ENCODE results near the gene LEKR1. TPM values are rescaled to one million over a fixed set of nuclear protein-coding genes. Genes with fewer than 3 reads are reported as not detected.
"Not testable (repeated sequence)": the region's sequence is repeated elsewhere in the genome, so short reads cannot be mapped to it uniquely, and the experiment has no call there.

The LEKR1 gene
- total RNA-seq, 1 donor from 2014 or later, result 0.52 TPM

GRCh38 chr3:156963096-156963495 is 136.9 kb downstream of the LEKR1 start:
- Histone ChIP-seq H3K4me3 (ENCODE audit: low read length in 3 of 3) (no peak overlapping the region), H3K9ac (ENCODE audit: low read depth in 1 of 3, low read length in 3 of 3) (no peak overlapping the region), H3K9me3 (ENCODE audit: control insufficient read depth in 3 of 3, low read length in 3 of 3) (no peaks in the 10 kb centered on the region), H3K27me3 (ENCODE audit: control insufficient read depth in 3 of 3, insufficient read depth in 3 of 3, low read length in 3 of 3) (no peaks in the 10 kb centered on the region), H3K27ac (ENCODE audit: low read depth, low read length) (no peak overlapping the region), H3K4me1 (ENCODE audit: control insufficient read depth in 3 of 3, insufficient read depth in 3 of 3, low read length in 3 of 3) (no peaks in the 10 kb centered on the region), H3K36me3 (ENCODE audit: control insufficient read depth in 3 of 3, insufficient read depth in 3 of 3, low read length in 3 of 3) (no peaks in the 10 kb centered on the region)

GRCh38 chr3:156964577-156964976 is 138.4 kb downstream of the LEKR1 start:
- H3K27ac ChIP-seq (ENCODE audit: low read depth, low read length), result no peak overlapping the region
- no peak overlapping the region for H3K4me3 ChIP-seq (ENCODE audit: low read length in 3 of 3)
- H3K27me3 ChIP-seq (ENCODE audit: control insufficient read depth in 3 of 3, insufficient read depth in 3 of 3, low read length in 3 of 3), result no peaks in the 10 kb centered on the region
- no peak overlapping the region for H3K9ac ChIP-seq (ENCODE audit: low read depth in 1 of 3, low read length in 3 of 3)
- no peaks in the 10 kb centered on the region for H3K36me3 ChIP-seq (ENCODE audit: control insufficient read depth in 3 of 3, insufficient read depth in 3 of 3, low read length in 3 of 3)
- H3K9me3 ChIP-seq (ENCODE audit: control insufficient read depth in 3 of 3, low read length in 3 of 3), result no peaks in the 10 kb centered on the region
- H3K4me1 ChIP-seq (ENCODE audit: control insufficient read depth in 3 of 3, insufficient read depth in 3 of 3, low read length in 3 of 3), result no peaks in the 10 kb centered on the region

DNA sequence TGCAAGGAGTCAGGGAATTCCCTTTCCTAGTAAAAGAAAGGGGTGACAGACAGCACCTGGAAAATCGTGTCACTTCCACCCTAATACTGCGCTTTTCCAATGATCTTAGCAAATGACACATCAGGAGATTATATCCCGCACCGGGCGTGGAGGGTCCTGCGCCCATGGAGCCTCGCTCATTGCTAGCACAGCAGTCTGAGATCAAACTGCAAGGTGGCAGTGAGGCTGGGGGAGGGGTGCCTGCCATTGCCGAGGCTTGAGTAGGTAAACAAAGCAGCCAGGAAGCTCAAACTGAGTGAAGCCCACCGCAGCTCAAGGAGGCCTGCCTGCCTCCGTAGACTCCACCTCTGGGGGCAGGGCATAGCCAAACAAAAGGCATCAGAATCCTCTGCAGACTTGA is 140.2 kb downstream of the LEKR1 start:
- not testable (repeated sequence) for H3K9ac ChIP-seq (ENCODE audit: low read depth in 1 of 3, low read length in 3 of 3); H3K27me3 ChIP-seq (ENCODE audit: control insufficient read depth in 3 of 3, insufficient read depth in 3 of 3, low read length in 3 of 3)

DNA sequence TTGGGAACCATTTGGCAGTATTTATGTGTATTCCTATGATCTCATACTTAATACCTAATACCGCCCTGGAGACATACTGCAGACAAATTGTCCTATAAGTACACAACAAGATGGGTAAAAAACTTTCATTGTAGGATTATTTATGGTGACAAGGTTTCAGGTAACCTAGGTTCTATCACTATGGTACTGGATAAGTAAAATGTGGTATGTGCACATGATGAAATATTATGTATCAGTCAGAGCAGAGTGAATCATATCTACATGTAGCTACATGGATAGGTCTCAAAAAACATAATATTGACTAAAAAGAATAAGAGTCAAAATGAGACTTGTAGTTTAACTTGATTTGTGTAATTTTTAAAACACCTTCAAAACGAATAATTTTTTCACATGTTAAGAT is 147.8 kb downstream of the LEKR1 start:
- Histone ChIP-seq H3K27ac (ENCODE audit: low read depth, low read length) (no peak overlapping the region), H3K27me3 (ENCODE audit: control insufficient read depth in 3 of 3, insufficient read depth in 3 of 3, low read length in 3 of 3) (no peaks in the 10 kb centered on the region), H3K36me3 (ENCODE audit: control insufficient read depth in 3 of 3, insufficient read depth in 3 of 3, low read length in 3 of 3) (no peaks in the 10 kb centered on the region), H3K4me1 (ENCODE audit: control insufficient read depth in 3 of 3, insufficient read depth in 3 of 3, low read length in 3 of 3) (no peaks in the 10 kb centered on the region), H3K9ac (ENCODE audit: low read depth in 1 of 3, low read length in 3 of 3) (no peak overlapping the region), H3K4me3 (ENCODE audit: low read length in 3 of 3) (no peak overlapping the region), H3K9me3 (ENCODE audit: control insufficient read depth in 3 of 3, low read length in 3 of 3) (no peaks in the 10 kb centered on the region)

More for the DNA sequence above, 140.2 kb downstream of the LEKR1 start:
- H3K9me3 ChIP-seq (ENCODE audit: control insufficient read depth in 3 of 3, low read length in 3 of 3); H3K36me3 ChIP-seq (ENCODE audit: control insufficient read depth in 3 of 3, insufficient read depth in 3 of 3, low read length in 3 of 3); H3K4me3 ChIP-seq (ENCODE audit: low read length in 3 of 3); H3K4me1 ChIP-seq (ENCODE audit: control insufficient read depth in 3 of 3, insufficient read depth in 3 of 3, low read length in 3 of 3); H3K27ac ChIP-seq (ENCODE audit: low read depth, low read length): not testable (repeated sequence)

- no peak overlapping the region for H3K4me3 ChIP-seq (ENCODE audit: low read length in 3 of 3)
- H3K36me3 ChIP-seq (ENCODE audit: control insufficient read depth in 3 of 3, insufficient read depth in 3 of 3, low read length in 3 of 3), result no peaks in the 10 kb centered on the region
- H3K27ac ChIP-seq (ENCODE audit: low read depth, low read length), result no peak overlapping the region
- H3K9me3 ChIP-seq (ENCODE audit: control insufficient read depth in 3 of 3, low read length in 3 of 3), result no peaks in the 10 kb centered on the region
- H3K27me3 ChIP-seq (ENCODE audit: control insufficient read depth in 3 of 3, insufficient read depth in 3 of 3, low read length in 3 of 3), result no peaks in the 10 kb centered on the region
- H3K9ac ChIP-seq (ENCODE audit: low read depth in 1 of 3, low read length in 3 of 3), result no peak overlapping the region
- no peaks in the 10 kb centered on the region for H3K4me1 ChIP-seq (ENCODE audit: control insufficient read depth in 3 of 3, insufficient read depth in 3 of 3, low read length in 3 of 3)
These were observed 148.8 kb downstream of the LEKR1 start for GRCh38 chr3:156974931-156975330.

GRCh38 chr3:156975721-156976120 is 149.6 kb downstream of the LEKR1 start:
- no peaks in the 10 kb centered on the region for H3K27me3 ChIP-seq (ENCODE audit: control insufficient read depth in 3 of 3, insufficient read depth in 3 of 3, low read length in 3 of 3)
- no peak overlapping the region for H3K9ac ChIP-seq (ENCODE audit: low read depth in 1 of 3, low read length in 3 of 3)
- H3K4me1 ChIP-seq (ENCODE audit: control insufficient read depth in 3 of 3, insufficient read depth in 3 of 3, low read length in 3 of 3), result no peaks in the 10 kb centered on the region
- no peak overlapping the region for H3K4me3 ChIP-seq (ENCODE audit: low read length in 3 of 3)
- no peaks in the 10 kb centered on the region for H3K9me3 ChIP-seq (ENCODE audit: control insufficient read depth in 3 of 3, low read length in 3 of 3)
- no peak overlapping the region for H3K27ac ChIP-seq (ENCODE audit: low read depth, low read length)
- no peaks in the 10 kb centered on the region for H3K36me3 ChIP-seq (ENCODE audit: control insufficient read depth in 3 of 3, insufficient read depth in 3 of 3, low read length in 3 of 3)

DNA sequence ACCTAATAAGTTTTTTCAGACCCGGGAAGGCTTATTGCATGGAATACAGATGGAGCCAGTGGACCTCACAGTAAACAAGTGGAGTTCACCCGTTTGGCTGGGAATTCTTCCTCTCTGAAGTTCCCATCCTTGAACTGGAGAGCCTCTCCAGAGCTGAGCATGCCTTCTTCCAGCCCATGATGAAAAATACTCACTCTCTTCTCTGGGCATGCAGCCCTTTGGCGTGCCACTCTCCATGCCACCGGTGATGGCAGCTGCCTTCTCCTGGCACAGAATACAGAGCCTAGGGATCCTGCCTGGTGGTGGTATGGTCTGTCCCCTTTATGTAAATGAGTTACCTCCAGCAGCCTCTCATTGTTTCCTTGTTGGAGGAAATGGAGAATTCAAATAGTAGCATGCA is 150.8 kb downstream of the LEKR1 start:
- no peak overlapping the region for H3K9ac ChIP-seq (ENCODE audit: low read depth in 1 of 3, low read length in 3 of 3)
- H3K27ac ChIP-seq (ENCODE audit: low read depth, low read length), result no peak overlapping the region
- H3K4me3 ChIP-seq (ENCODE audit: low read length in 3 of 3), result no peak overlapping the region
- no peaks in the 10 kb centered on the region for H3K9me3 ChIP-seq (ENCODE audit: control insufficient read depth in 3 of 3, low read length in 3 of 3)
- no peaks in the 10 kb centered on the region for H3K36me3 ChIP-seq (ENCODE audit: control insufficient read depth in 3 of 3, insufficient read depth in 3 of 3, low read length in 3 of 3)
- no peaks in the 10 kb centered on the region for H3K27me3 ChIP-seq (ENCODE audit: control insufficient read depth in 3 of 3, insufficient read depth in 3 of 3, low read length in 3 of 3)
- H3K4me1 ChIP-seq (ENCODE audit: control insufficient read depth in 3 of 3, insufficient read depth in 3 of 3, low read length in 3 of 3), result no peaks in the 10 kb centered on the region

DNA sequence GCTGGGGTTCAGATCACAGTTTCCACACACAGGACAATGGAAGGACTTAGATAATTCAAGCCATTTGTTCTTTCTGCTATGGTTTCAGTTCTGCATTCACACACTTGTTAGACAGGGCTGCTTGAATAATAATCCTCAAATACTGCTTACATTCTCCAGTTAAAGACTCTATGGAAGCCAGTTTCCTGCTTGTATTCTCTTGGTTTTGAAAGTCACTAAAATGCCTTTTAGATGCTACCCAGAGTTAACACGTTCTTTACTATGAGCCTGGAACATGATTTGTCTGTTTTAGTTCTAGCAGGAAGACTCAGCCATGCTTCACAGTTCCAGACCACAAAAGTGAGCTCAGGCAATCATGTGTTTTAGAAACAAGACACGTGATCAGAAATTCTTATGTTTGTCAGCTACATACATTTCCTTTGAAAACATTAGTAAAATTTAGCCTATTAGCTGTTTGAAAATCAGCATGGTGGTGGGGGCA is 152.4 kb downstream of the LEKR1 start:
- Histone ChIP-seq H3K27me3 (ENCODE audit: control insufficient read depth in 3 of 3, insufficient read depth in 3 of 3, low read length in 3 of 3) (no peaks in the 10 kb centered on the region), H3K27ac (ENCODE audit: low read depth, low read length) (no peak overlapping the region), H3K4me1 (ENCODE audit: control insufficient read depth in 3 of 3, insufficient read depth in 3 of 3, low read length in 3 of 3) (no peaks in the 10 kb centered on the region), H3K36me3 (ENCODE audit: control insufficient read depth in 3 of 3, insufficient read depth in 3 of 3, low read length in 3 of 3) (no peaks in the 10 kb centered on the region), H3K9ac (ENCODE audit: low read depth in 1 of 3, low read length in 3 of 3) (no peak overlapping the region), H3K4me3 (ENCODE audit: low read length in 3 of 3) (no peak overlapping the region), H3K9me3 (ENCODE audit: control insufficient read depth in 3 of 3, low read length in 3 of 3) (no peaks in the 10 kb centered on the region)

GRCh38 chr3:156981005-156981404 is 154.9 kb downstream of the LEKR1 start:
- H3K27me3 ChIP-seq (ENCODE audit: control insufficient read depth in 3 of 3, insufficient read depth in 3 of 3, low read length in 3 of 3), result no peaks in the 10 kb centered on the region
- no peak overlapping the region for H3K4me3 ChIP-seq (ENCODE audit: low read length in 3 of 3)

GRCh38 chr3:156983559-156983958 is 157.4 kb downstream of the LEKR1 start:
- Histone ChIP-seq H3K9me3 (ENCODE audit: control insufficient read depth in 3 of 3, low read length in 3 of 3) (no peaks in the 10 kb centered on the region), H3K27ac (ENCODE audit: low read depth, low read length) (no peak overlapping the region), H3K36me3 (ENCODE audit: control insufficient read depth in 3 of 3, insufficient read depth in 3 of 3, low read length in 3 of 3) (no peaks in the 10 kb centered on the region), H3K4me3 (ENCODE audit: low read length in 3 of 3) (no peak overlapping the region), H3K9ac (ENCODE audit: low read depth in 1 of 3, low read length in 3 of 3) (no peak overlapping the region), H3K4me1 (ENCODE audit: control insufficient read depth in 3 of 3, insufficient read depth in 3 of 3, low read length in 3 of 3) (no peaks in the 10 kb centered on the region), H3K27me3 (ENCODE audit: control insufficient read depth in 3 of 3, insufficient read depth in 3 of 3, low read length in 3 of 3) (no peaks in the 10 kb centered on the region)

More at GRCh38 chr3:156981005-156981404, 154.9 kb downstream of the LEKR1 start:
- Histone ChIP-seq H3K27ac (ENCODE audit: low read depth, low read length) (no peak overlapping the region), H3K9me3 (ENCODE audit: control insufficient read depth in 3 of 3, low read length in 3 of 3) (no peaks in the 10 kb centered on the region), H3K4me1 (ENCODE audit: control insufficient read depth in 3 of 3, insufficient read depth in 3 of 3, low read length in 3 of 3) (no peaks in the 10 kb centered on the region), H3K9ac (ENCODE audit: low read depth in 1 of 3, low read length in 3 of 3) (no peak overlapping the region), H3K36me3 (ENCODE audit: control insufficient read depth in 3 of 3, insufficient read depth in 3 of 3, low read length in 3 of 3) (no peaks in the 10 kb centered on the region)

DNA sequence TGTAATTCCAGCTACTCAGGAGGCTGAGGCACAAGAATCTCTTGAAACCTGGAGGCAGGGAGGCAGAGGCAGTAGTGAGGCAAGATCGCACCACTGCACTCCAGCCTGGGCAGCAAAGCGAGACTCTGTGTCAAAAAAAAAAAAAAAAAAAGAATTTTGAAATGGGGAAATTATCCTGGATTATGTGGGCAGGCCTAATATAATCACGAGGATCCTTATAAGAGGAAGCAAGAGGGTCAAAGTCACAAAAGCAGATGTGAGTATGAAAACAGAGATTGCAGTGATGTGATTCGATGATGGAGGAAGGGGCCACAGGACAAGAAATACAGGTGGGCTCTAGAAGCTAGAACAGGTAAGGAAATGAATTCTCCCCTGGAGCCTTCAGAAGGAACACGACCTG is 159.6 kb downstream of the LEKR1 start:
- Histone ChIP-seq H3K9me3 (ENCODE audit: control insufficient read depth in 3 of 3, low read length in 3 of 3) (no peaks in the 10 kb centered on the region), H3K36me3 (ENCODE audit: control insufficient read depth in 3 of 3, insufficient read depth in 3 of 3, low read length in 3 of 3) (no peaks in the 10 kb centered on the region), H3K4me1 (ENCODE audit: control insufficient read depth in 3 of 3, insufficient read depth in 3 of 3, low read length in 3 of 3) (no peaks in the 10 kb centered on the region), H3K27ac (ENCODE audit: low read depth, low read length) (no peak overlapping the region), H3K9ac (ENCODE audit: low read depth in 1 of 3, low read length in 3 of 3) (no peak overlapping the region), H3K4me3 (ENCODE audit: low read length in 3 of 3) (no peak overlapping the region), H3K27me3 (ENCODE audit: control insufficient read depth in 3 of 3, insufficient read depth in 3 of 3, low read length in 3 of 3) (no peaks in the 10 kb centered on the region)

Measured in skeletal muscle tissue (tissue), 4 donors.